HG03108 (cell line): ENCODE results near the gene IRF6.

ENCODE experiments used
- ATAC-seq: cut with Tn5 transposase; IDR thresholded peaks from one replicate; pipeline ENCODE4 v1.9.1; 2021; ENCODE audit warnings: moderate library complexity; ENCODE audit not compliant: unreplicated experiment

IRF6 gene

DNA sequence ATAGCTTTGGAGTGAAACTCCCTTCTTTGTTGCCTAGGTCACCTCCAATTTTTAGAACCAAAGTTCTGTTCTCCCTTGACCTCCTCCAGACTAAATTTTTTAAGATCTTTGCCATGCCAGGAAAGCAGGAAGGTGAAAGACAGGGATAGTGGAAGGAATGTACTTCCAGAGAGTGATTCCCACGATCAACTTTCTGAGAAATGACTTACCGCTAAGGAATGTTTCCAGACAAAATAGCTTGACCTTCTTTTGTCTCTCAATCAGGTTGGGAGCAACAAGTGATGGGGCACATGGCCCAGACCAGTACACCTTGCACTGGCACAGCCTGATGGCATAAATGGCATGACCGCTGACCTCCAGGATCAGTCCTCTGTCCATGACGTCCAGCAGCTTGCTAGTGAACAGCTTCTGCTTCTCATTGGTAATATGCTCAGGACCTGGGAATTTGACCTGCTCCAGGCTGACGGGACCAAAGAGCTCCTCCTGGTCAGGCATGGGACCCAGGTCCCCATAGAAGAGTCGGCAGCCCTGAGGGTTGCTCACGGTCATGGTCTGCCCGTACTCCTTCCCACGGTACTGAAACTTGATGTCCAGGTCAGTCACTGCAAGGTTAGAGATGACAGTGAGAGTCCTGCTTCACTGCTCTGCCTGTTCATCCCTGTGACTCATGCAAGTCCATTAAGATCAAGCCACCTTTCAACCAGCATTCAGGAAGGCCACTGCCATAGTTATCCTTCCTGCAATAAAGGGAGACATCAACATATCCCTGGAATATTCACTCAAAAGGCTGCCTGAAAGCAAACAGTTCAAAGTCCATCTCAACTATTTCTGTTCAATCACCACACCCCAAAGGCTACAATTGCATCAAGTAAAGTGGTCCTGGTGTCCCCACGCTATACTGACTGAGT is 15.4 kb downstream of the IRF6 start:
- no peak for ATAC-seq

DNA sequence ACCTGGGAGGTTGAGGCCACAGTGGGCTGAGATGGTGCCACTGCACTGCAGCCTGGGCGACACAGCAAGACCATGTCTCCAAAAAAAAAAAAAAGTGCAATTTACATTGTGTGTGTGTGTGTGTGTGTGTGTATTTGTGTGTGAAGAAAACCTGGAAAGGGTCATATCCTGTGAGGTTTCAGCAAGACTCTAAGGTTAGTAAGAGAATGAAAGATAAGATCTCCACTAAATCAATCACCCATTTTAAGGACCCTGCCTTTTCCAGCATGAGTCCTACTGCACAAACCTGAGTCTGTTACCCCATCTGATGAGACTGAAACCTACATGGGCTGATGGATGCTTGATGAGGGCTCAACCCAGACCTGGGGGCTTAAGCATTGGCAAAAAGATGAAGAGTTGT is 16.7 kb downstream of the IRF6 start:
- no peak for ATAC-seq

GRCh38 chr1:209787551-209787950 is 18.4 kb downstream of the IRF6 start:
- ATAC-seq, result no peak

- ATAC-seq, result no peak
These were observed 19.8 kb downstream of the IRF6 start for GRCh38 chr1:209786146-209786545.

- ATAC-seq, result no peak
These were observed 20.4 kb downstream of the IRF6 start for GRCh38 chr1:209785592-209785991.

GRCh38 chr1:209784265-209785169 is 21.4 kb downstream of the IRF6 start, which contains the start of gene C1orf74:
Gene C1orf74, minus strand, starts transcription at chr1:209784559. Its CDS starts 925 bp downstream, at chr1:209783634.
- peak; percentile 100 for ATAC-seq

GRCh38 chr1:209783386-209783785 is 22.6 kb downstream of the IRF6 start:
- ATAC-seq, result no peak

- no peak for ATAC-seq
These were observed 25.7 kb downstream of the IRF6 start for GRCh38 chr1:209780268-209780667.

DNA sequence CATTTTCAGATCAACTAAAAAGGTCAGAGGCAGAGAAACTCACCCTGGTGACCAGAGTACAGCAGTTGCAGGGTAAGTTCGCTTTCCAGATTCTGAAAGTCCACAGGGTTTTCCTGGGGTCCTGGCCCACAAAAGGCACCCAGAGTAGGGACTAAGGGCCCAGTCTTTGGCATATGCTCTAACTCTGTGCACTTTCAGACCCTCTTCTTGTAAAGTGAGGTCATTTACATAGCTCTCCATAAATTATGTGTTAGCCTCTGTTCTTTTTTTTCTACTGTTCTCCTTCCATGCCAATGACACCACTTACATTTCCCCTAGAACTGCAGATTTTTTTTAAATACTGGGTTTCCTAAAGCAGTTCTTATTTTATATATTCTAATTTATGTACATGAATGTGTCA is 27.8 kb downstream of the IRF6 start:
- no peak for ATAC-seq

- no peak for ATAC-seq
These were observed 28.4 kb downstream of the IRF6 start for GRCh38 chr1:209777587-209777986.

DNA sequence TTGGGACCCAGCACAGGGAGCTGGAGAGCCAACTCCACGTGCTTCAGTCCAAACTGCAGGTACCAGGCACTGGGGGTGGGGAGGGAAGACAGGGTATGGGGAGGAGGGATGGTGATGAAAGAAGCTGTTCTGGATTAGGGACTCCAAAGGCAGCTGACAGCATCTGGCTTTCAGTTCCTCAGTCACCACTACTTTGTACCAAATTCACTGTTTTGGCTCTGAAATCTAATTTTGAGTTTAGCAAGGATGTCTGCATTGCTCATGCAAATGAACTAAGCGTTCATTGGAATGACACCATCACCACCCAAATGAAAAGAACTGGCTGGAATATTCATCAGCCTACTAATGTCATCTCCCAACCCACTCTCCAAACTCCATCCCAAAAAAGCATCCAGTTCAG is 30.3 kb downstream of the IRF6 start:
- no peak for ATAC-seq

GRCh38 chr1:209774592-209774991 is 31.4 kb downstream of the IRF6 start:
- peak; percentile 66 for ATAC-seq

DNA sequence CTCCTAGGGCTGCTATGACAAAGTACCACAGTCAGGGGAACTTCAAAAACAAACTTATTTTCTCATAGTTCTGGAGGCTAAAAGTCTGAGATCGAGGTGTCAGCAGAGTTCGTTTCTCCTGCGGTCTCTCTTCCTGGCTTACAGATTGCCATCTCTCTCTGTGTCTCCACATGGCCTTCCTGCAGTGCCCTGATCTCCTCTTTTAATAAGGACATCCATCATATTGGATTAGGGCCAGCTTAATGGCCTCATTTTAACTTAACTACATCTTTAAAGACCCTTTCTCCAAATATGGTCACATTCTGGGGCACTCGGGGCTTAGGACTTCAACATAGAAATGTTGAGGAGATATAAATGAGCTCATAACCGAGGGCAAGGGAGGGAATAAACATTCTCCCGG is 33.8 kb downstream of the IRF6 start:
- ATAC-seq, result no peak

DNA sequence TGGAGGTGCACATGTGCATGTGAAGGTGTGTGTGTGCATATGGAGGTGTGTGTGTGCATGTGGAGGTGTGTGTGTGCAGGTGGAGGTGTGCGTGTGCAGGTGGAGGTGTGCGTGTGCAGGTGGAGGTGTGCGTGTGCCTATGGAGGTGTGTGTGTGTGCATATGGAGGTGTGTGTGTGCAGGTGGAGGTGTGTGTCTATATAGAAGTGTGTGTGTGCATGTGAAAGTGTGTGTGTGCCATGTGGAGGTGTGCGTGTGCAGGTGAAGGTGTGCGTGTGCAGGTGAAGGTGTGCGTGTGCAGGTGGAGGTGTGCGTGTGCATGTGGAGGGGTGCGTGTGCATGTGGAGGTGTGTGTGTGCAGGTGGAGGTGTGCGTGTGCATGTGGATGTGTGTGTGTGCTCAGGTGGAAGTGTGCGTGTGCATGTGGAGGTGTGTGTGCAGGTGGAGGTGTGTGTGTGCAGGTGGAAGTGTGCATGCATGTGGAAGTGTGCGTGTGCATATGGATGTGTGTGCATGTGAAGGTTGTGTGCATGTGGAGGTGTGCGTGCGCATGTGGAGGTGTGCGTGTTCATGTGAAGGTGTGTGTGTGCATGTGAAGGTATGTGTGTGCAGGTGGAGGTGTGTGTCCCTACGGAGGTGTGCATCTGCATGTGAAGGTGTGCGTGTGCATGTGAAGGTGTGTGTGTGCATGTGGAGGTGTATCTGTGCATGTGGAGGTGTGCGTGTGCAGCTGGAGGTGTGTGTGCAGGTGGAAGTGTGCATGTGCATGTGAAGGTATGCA is 35.1 kb downstream of the IRF6 start:
- no peak for ATAC-seq

DNA sequence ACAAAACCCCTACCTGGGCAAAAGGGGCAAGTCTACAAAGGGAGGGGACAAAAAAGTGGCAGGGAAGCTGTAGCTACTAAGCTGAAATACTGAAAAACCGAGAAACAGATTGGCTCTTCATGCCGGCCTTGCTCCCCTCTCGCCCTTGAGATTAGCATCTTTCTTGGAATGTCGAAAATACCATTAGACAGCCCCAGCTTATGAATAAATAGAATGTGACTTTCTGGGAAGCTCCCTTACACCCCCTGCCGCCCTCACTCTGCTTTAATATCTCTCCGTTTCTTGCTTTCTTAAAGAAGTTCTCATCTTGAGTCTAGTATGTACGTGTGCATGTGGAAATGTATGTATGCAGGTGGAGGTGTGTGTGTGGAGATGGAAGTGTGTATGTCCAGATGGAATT is 36.0 kb downstream of the IRF6 start:
- ATAC-seq, result no peak

DNA sequence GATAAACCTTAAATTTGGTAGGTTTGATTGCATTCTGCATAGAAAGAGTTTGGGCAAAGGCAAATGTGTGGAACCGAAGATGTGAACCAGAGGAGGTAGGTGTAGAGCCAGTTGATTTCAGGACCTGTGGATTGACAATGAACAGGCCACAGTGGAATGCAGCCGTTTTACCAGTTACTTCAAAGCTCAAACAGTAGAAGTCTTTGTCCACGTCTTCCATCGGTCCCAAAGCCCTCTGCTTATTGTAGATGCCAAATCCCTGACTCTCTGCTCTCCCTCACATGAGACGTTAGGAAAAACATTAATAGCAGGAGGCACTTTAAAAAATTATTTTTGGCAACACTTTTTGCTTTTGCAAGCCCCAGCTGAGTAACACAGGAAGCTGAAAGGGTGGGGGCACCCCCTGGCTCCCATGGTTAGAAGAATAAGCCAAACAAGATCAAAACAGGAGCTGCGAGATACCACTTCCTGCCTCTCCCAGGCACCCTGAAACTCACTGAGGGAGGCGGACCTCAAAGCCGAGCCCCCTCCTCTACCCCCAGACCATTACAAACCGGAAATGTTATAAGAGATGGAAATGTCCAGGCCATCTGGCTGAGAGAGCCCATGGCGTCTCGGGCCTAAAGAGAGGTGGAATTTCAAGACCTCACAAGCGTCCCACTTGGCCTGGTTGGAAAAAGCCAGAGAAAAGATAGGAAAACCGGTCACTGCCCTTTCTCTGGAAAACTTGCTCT is 36.6 kb downstream of the IRF6 start:
- peak; percentile 89 for ATAC-seq

DNA sequence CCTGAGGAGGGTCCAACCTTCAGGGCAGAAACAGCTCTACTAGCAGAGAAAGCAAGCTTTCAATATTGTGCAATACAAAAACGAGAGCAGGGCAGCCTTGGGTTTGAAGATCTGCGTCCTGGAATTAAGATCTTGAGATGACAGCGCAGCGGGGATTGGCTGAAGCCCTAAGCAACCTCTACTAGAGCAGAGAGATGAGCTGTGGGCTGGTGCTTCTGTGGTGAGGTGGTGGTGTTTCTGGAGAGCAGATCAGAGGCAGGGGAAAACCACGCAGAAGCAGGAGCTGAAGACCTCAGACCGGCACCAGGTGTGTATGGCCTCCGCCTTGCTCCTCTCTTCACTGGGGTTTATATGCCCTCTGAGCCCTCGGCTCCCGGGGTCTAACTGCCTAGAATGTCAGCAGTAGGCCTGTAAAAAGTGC is 37.6 kb downstream of the IRF6 start:
- peak; percentile 82 for ATAC-seq

DNA sequence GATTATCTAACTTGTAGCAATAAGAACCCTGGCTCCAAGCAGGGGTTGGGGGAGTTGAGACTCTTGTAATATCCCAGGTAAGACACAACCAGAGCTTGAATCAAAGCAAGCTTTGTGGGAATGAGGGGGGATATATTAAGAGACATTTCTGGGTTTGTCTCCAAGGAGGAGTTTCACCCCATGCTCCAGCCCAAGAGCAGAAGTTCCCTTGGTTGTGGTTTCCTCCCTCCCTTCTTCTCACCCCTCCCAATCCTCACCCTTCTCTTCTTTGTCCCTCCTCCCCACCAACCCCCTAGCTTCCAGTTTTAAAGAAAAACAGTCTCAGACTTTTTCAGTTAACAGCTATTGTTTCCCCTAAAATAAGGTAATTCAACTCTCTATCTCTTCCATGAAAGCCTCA is 38.2 kb downstream of the IRF6 start:
- no peak for ATAC-seq

DNA sequence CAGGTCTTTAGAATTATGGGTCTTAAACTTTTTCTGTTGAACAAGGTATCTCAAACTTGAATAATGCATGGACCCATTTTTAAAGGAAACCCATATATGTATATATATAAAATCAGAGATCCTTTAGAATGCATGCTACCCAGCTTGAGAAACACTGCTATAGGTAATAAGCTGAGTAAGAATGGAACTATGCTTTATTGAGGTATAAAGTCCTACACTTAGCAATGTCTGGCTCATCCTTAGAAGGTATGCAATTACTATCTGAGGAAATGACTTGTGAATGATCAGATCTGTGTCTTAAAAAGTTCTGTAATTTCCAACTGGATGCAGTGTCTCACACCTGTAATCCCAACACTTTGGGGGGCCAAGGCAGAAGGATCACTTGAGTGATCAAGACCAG is 38.8 kb downstream of the IRF6 start:
- ATAC-seq, result no peak

DNA sequence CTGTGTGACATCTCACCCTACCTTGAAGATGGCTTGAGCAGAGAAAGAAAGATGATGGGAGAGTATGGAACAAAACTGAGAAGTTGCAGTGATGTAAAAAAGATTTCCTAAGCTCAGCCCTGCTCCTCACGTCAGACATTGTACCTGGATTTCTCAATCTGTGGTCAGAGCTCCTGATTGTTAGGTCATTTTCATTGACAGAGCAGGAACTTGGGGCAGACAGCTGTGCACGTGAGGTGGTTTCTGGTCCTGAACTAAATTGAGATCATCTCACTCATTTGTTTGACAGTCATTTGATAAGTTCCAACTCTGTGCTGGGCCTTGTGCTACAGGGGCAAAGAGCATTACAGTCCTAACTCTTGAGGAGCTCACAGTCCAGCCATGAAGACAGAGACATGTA is 39.9 kb downstream of the IRF6 start:
- no peak for ATAC-seq
